Measurements from ENCODE around the gene ARL4C.

ARL4C gene, protein sequence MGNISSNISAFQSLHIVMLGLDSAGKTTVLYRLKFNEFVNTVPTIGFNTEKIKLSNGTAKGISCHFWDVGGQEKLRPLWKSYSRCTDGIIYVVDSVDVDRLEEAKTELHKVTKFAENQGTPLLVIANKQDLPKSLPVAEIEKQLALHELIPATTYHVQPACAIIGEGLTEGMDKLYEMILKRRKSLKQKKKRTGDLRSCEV

DNA sequence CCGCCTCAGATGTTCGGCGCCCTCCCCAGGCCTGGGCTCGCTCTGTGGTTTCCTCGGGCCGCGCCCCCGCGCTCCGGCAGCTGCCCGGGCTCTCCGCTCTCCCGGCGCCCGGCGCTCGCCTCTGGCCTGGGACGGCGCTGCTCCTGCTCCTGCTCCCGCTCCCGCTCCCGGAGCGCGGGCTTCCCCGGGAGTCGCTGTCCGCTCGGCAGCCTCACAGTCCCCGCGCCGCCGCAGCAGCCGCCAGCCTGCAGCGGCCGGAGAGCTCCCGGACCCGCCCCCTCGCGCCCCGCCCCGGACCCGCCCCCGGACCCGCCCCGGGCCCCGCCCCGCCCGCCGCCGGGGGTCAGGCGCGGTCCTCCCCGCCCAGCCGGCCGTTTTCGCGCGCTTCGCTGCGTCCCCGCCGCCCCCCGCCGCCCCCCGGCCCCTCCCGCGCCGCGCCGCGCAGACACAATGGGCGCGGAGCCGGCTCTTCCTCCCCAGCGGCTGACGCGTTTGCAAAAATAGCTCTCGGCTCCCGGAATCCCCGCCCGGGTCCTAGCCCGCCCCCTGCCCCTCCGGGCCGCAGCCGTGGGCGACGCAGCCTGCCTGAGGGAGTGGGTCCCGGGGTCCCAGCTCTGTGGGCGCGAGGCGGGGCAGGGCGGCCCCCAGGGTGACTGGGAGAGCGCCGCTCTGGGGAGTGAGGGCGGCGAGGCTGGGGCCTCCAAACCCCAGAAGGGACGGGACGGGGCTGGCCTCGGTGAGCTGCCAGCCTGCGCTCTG, at the start of gene ARL4C:
ARL4C (minus strand) TSS at position 247 of the 759 bp plus-strand sequence. CDS start 495 bp downstream, outside the sequence.
- no peak for DNase-seq (ENCODE audit: low read depth in 2 of 2)

DNA sequence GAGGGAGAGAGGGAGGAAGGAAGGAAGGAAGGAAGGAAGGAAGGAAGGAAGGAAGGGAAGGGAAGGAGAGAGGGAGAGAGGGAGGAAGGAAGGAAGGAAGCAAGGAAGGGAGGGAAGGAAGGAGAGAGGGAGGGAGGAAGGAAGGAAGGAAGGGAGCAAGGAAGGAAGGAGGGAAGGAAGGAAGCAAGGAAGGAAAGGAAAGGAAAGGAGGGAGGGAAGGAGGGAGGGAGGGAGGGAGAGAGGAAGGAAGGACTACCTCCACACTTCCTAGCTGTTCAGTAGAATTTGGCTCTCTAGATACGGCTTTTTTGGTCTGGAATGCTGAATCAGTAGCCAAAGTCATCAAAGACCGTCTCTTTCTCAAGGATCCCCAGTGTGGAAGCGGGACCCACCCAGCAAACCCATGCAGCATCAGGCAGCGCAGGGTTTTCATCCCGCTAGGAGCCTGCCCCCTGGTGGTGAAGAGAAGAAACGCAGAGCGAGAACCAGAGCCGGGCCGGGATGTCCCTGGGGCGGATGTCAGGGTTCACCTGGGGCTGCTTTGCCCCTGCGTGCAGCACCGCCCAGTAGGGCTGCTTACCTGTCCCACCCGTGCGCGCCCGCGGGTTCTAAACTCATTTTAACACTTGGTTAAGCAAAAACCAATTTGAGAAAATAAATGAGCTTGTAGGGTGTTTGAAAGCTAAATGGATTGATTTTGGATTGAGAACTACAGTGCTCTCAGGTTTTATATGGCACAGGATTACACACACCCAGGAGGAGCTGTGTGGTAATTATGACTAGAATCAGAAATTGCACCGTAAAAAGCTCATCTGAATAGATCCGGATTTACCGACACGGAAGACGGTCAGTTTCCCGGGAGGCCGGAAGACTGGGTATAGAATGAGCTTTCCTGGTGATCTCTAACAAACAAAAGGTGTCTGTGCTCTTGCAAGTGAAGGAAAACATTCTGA, 48.1 kb upstream of the ARL4C start:
- peak; percentile 63 to 71 for DNase-seq (ENCODE audit: low read depth in 2 of 2)

DNA sequence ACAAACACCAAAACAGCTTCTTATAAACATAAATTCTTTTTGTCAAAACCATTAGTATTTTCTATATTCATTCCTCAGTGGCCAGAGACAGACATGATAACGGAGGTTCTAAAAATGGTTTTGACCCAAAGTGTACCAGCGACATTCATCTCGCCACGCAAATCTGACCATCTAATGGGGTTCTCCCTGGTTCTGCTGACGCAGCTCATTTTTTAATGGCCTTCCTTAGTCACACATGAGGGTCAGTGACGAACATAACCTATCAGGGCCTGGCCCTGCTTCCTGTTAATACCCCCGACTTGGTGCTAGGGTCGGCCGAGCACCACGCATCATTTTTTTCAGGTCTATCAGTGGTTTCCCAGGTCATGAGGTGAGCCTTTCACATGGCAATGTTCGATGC, 45.9 kb upstream of the ARL4C start:
- DNase-seq (ENCODE audit: low read depth in 2 of 2) = no peak

DNA sequence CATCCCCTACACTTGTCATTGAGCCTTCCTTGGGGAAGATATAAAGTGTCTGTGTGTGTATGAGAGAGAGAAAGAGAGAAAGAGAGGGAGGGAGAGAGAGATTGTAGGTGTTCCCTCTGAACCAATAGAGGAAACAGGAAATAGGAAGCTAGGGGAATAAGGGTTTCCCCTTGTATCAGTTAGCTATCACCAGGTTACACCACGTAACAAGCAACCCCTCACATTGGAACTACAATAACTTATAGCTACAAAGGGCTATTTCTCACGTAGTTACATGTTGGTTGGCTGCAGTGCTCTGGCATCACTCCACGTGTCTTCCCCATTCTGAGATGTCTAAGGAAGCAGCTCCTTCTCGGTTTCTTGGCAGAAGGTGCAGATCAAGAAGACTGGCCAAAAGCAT, 41.0 kb upstream of the ARL4C start:
- no peak for DNase-seq (ENCODE audit: low read depth in 2 of 2)

DNA sequence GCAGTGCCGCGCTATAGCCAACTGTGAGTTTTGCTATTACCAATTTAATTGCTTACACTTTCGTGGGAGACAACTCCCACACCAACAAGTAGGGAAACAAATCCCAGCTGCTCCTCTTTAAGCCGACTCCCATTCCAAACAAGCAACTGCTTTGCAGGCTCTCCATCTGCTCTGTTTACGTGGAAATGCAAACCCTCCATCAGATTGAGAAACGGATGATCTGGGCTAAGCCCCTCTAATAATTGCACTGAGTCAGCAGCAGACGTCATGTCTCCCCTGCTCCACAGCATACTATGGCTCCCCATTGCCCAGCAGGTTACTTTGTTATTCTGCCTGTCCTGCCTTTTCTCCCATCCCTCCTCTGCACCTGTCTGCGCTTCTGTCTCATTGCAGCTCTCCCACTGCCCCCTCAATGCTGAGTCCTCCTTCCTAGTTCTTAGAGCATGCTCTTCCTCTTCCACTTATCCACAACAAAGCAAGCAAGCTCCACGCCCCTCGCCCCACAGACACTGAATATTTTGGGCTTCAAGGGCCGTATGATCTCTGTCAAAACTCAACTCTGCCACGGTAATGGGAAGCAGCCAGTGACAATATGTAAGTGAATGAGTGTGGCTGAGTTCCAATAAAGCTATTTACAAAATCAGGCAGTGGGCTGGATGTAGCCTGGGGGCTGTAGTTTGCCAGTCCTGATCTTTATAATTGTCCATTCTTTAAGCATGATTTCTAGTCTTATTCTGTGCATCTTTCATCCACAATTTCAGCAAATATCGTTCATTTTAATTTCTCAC, 39.5 kb upstream of the ARL4C start:
- DNase-seq (ENCODE audit: low read depth in 2 of 2) = no peak

DNA sequence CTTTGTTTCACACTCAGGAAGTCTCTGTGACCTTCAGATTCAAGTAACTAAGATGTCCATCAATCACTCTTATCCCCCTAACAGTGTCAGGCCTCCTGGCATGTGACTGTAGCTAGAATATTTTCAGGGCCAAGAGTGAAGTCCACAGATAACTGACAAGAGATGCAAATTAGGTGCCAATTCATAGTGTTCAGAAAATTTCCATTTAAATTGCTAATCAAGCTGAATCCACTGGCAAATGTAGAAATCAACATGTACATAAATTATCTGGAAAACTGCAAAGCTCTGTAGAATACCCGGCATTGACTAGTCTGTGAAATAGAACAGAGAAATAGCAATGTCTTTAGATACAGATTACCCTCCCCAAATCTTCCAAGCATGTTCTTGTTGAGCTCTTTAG, 38.6 kb upstream of the ARL4C start:
- DNase-seq (ENCODE audit: low read depth in 2 of 2) = no peak

DNA sequence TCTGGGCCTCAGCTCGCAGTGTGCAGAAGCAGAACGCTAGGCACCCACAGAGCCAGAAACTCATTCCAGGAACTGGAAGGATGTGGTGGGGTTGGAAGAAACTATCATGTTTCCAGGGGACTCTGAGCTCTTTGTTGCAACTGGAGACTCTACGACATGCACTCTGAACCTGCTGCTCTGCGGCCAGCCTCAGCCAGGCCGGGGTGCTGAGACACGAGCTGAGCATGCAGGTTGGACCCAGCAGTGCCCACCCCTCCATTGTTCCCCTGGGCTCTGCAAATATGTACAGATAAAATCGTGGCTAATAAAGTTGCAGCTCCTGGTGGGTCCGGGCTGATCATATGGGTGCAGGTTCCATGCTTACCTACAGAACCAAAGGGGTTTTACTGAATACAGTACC, 37.6 kb upstream of the ARL4C start:
- DNase-seq (ENCODE audit: low read depth in 2 of 2) = no peak

DNA sequence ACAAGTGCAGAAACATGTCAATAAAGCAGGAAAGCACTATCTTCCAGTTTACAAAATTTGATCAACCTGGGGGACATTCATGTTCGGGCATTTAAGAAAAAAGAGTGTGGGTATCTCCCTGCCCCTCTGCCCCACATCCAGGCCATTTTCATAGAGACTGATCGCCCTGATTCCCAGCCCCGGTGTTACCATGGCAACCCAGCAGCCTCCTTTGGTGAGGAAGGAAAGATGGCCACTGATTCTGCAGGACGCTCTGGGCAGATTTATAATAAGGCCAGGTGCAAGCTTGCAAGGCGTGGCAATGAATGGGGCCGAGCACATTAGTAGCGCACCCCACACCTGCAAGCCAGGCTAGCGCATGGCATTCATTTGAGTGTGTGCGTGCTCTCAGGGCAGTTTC, 36.7 kb upstream of the ARL4C start:
- DNase-seq (ENCODE audit: low read depth in 2 of 2) = no peak

DNA sequence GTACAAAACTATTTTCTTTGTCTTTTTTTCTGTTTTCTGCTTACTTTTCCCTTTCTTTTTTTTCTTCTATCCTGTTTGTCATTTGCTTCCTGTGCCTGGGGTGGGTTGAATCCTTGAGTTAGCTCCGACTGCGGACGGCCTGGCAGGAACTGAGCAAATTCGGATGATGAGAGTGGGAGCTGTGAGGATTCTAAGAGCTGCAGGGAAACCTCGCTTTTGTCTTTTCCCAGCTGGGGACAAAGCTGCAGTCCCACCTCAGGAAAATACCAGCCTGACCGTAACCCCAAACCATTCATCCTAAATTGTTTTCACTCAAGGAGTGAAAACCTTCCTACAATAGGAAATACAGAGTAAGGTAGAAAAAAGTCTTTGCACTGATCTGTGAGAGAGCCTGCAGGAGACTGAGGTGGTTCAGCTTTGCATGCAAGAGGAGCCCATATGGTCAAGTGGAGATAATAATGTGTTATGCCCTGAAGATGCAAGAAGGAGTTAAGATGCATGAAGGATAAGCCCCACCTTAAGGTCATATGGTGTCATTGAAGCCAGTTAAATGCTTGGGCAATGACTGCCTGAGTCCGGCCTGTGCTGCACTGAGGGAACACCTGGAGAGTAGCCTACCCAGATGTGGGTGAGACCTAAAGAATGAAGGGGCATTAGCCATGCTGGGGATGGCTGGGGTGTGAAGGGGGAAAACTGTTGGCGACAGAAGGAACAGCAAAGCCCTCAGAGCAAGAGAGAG, 31.7 kb upstream of the ARL4C start:
- no peak for DNase-seq (ENCODE audit: low read depth in 2 of 2)

DNA sequence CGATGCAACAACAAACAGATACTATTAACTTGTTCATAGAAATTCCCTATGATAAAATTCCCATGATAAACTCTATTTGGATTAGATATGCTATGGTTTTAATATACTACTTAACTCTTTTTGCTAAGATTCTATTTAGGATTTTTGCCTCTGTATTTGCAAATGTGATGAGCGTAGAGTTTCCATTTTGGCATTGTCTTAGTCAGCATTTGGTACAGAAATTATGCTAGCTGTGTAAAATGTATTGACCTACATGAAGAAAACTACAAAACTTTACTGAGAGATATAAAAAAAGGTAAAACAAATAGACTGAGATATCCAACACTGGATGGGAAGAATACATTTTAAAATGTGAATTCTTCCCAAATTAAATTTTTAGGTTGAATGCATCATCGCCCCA, 29.8 kb upstream of the ARL4C start:
- no peak for DNase-seq (ENCODE audit: low read depth in 2 of 2)

DNA sequence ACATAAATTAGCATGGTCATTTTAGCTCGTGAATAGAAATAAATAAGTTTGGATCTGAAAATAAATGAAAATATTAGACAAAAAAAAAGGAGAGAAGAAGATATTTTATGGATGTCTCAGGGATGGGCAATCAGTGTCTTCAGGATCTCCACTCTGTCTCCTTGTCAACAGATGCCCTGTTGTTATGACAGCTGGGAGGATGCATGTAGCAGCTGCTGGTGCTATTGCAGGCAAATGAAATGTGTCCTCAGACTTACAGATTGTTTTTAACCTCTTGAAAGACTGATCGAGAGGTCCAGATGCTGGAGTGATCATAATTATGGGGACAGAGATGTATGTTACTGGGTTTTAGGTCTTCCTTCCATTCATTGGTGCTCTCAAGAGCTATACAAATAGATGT, 24.7 kb upstream of the ARL4C start:
- DNase-seq (ENCODE audit: low read depth in 2 of 2) = no peak

DNA sequence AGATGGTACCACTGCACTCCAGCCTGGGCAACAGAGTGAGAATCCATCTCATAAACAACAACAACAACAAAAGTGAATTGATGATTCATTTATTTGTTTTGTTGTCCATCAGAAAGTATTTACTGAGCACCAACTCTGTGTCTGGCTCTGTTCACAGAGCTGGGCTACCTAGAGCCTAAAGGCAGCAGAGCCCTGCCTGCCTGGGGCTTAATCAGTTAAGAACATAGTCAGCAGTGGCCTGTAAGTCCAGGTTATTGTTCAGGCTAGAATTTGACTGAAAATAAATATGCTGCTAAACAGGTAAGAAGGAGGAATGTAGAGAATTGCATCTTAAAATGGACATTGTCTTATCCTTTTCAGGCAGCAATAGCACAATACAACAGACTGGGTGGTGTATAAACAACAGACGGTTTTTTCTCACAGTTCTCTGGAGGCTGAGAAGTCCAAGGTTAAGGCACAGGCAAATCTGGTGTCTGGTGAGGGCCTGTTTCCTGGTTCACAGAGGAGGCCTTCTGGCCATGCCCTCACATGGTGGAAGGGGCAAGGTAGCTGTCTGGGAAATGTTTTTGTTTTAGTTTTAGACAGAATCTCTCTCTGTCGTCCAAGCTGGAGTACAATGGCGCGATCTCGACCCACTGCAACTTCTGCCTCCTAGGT, 22.2 kb upstream of the ARL4C start:
- DNase-seq (ENCODE audit: low read depth in 2 of 2) = no peak

DNA sequence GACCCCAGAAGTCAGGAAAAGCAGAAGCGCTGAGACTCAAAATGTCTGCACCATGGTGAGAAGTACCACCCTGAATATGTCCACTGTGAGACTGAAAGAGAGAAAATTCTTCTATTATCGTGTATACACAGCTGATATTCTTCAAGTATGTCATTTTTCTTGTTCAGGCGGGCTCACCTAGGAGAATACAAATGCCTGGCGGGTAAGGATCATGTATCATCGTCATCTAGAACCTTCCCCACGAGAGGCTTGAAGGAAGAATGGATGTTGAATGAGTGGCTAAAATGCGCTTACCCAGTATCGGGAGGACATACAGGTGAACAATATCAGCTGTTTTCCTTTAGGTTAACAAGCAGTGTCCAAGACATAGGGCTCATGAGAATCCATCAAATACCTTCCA, 21.1 kb upstream of the ARL4C start:
- DNase-seq (ENCODE audit: low read depth in 2 of 2) = no peak

DNA sequence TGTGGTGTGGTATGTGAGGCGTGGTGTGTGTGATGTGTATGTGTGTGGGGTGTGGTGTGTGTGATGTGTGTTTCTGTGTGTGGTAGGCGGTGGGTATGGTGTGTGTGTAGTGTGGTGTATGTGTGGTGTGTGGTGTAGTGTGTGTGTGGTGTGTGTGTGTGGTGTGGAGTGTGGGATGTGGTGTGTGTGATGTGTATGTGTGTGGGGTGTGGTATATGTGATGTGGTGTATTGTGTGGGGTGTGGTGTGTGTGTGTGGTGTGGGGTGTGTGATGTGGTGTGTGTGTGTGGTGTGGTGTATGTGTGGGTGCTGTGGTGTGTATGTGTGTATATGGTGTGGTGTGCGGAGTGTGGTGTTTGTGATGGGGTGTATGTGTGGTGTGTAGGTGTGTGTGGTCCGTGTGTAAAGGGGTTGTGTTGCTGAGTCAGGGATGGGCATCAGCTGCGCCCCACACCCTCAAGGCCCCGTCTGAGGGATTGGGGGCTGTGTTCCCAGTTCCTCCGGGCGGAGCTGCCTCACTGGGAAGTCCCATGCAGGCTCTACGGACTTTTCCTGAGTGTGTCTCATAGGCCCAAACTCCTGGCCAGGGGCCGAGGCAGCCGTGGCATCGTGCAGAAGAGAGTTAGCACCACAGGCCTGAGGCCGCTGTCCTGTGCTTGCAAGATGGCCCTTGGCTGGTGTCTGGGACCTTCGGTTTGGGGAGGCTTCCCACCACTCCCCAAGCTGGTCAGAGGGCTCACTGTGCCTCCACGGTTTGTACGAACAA, 18.2 kb upstream of the ARL4C start:
- DNase-seq (ENCODE audit: low read depth in 2 of 2) = no peak

DNA sequence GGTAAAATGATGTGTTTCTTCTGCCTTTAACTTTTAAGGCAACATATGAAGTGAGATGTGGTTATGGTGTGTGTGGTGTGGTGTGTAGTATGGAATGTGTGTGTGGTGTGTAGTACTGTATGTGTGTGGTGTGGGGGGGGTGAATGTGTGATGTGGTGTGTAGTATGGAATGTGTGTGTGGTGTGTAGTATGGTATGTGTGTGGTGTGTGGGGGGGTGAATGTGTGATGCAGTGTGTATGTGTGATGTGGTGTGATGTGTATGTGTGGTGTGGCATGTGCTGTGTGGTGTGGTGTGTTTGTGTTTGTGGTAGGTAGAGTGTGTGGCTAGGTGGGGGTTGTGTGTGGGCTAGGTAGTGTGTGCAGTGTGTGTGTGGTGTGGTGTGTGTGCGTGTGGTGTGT, 17.2 kb upstream of the ARL4C start:
- DNase-seq (ENCODE audit: low read depth in 2 of 2) = no peak

DNA sequence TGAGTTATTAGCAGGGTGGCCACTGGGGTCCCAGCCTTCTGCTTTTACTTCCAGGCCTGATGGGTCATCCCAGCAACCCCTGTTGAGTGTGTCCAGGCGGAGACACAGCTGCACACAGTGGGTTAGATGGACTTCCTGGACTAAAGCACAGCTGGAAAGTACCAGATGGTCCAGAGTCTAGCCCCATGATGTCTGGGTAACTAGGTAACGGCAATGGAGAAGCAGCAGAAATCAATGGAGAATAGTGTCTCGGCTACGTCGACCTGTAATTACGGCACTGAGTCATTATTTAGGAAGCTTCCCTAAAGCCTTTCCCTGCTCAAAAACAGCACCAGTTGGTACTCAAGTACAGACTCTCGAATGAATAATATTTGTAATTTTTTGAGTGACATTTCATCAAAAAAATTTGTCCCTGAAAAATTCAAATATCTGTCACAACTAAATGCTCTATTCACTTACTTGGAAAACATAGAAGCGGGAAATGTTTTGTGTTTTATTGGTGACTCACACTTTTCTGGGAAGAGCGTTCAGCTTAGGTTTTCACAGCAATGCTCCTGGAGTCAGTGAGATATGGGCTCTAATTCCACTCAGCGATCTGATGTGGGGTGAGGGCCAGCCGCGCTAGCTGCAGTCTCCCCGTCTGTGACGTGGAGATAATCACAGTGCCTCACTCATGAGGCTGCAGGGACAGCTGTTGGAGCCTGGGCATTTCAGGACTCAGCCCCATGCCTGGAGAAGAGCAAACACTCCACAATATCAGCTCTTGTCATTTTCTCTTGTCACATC, 16.2 kb upstream of the ARL4C start:
- no peak for DNase-seq (ENCODE audit: low read depth in 2 of 2)

DNA sequence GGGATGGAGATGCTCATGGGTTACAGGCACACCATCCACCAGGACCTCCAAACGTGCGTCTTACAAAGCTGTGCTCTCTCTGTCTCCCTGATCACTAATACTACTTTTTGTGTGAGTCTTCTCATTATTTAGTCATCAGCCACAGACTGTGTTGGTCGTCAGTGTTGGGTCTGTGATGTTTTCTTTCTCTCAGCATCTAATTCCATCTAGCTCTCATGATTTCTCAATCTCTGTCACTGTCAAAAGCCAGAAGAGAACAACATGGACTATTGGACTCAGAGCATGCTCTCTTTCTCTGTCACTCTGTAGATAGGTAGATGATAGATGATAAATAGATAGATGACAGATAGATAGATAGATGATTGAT, 6.0 kb upstream of the ARL4C start:
- no peak for DNase-seq (ENCODE audit: low read depth in 2 of 2)

DNA sequence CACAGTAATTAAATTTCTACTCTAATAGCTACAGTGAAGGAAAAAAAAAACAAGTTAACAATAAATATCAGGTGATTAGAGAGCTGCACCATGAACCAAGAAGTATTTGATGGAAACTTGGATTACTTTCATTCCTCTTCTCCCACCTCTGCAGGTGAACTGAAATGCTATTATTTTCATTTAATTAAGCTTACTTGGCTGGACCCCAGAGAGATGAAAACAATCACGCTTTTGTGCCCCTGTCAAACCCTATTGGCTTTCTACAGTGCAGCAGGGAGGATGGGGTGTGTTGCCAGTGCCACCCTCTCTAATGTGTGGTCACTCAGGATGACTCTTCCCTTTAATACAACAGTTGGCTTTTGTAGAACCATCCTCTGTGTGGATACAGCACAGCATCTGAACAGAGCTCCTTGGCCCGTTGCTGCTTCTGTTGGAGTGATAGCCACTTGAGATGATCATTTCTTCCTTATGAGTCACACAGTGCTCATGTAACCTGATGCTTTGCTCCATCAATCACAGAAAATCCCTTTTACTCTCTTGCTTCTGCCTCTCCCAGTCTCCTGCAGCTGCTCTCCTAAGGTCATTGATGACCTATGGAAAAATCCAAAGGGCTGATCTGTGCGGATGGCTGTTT, 5.5 kb upstream of the ARL4C start:
- no peak for DNase-seq (ENCODE audit: low read depth in 2 of 2)
